Stimulated activated CD4-positive, alpha-beta T cell treated with anti-CD3 and anti-CD28 coated beads, Interleukin-4, amount 100 ng/mL, for 4 hours (primary cell): ENCODE results near the gene PAQR3.
"Not testable (repeated sequence)": the region's sequence is repeated elsewhere in the genome, so short reads cannot be mapped to it uniquely, and the experiment has no call there.

ENCODE experiments used
- DNase-seq, 2 experiments: peaks; one replicate each; pipeline ENCODE4 v3.0.0-alpha.2; 2020

Gene PAQR3

GRCh38 chr4:78926826-78927225 is 12.4 kb downstream of the PAQR3 start:
- DNase-seq, result no peak

GRCh38 chr4:78923464-78924312 is 15.6 kb downstream of the PAQR3 start:
- DNase-seq, result no peak

- DNase-seq, result no peak
Observed at GRCh38 chr4:78922207-78922606, 17.0 kb downstream of the PAQR3 start.

- DNase-seq, result no peak
Observed at GRCh38 chr4:78910612-78911011, 28.6 kb downstream of the PAQR3 start.

- not testable (repeated sequence) for DNase-seq
Observed at GRCh38 chr4:78908974-78909373, 30.3 kb downstream of the PAQR3 start.

GRCh38 chr4:78907638-78908037 is 31.6 kb downstream of the PAQR3 start:
- no peak for DNase-seq

GRCh38 chr4:78904143-78904542 is 35.1 kb downstream of the PAQR3 start:
- DNase-seq, result no peak

- no peak for DNase-seq
Observed at GRCh38 chr4:78902298-78902697, 36.9 kb downstream of the PAQR3 start.

GRCh38 chr4:78901882-78902281 is 37.4 kb downstream of the PAQR3 start:
- DNase-seq, result no peak

- DNase-seq, result no peak
Observed at GRCh38 chr4:78899302-78899701, 39.9 kb downstream of the PAQR3 start.

GRCh38 chr4:78889955-78890354 is 49.3 kb downstream of the PAQR3 start:
- no peak for DNase-seq

- DNase-seq, result no peak
Observed at GRCh38 chr4:78885598-78885997, 53.6 kb downstream of the PAQR3 start.

- DNase-seq, result no peak
Observed at GRCh38 chr4:78880874-78881492, 58.3 kb downstream of the PAQR3 start.

- no peak for DNase-seq
Observed at GRCh38 chr4:78878031-78878430, 61.2 kb downstream of the PAQR3 start.

- DNase-seq, result no peak
Observed at GRCh38 chr4:78876568-78877320, 62.5 kb downstream of the PAQR3 start.

GRCh38 chr4:78870056-78870455 is 69.2 kb downstream of the PAQR3 start:
- DNase-seq, result no peak

- not testable (repeated sequence) for DNase-seq
Observed at GRCh38 chr4:78868712-78869111, 70.5 kb downstream of the PAQR3 start.

GRCh38 chr4:78865451-78865850 is 73.8 kb downstream of the PAQR3 start:
- no peak for DNase-seq

- no peak for DNase-seq
Observed at GRCh38 chr4:78864405-78865024, 74.7 kb downstream of the PAQR3 start.

- DNase-seq, result no peak
Observed at GRCh38 chr4:78863991-78864390, 75.2 kb downstream of the PAQR3 start.

GRCh38 chr4:78863254-78863869 is 75.9 kb downstream of the PAQR3 start:
- no peak for DNase-seq

GRCh38 chr4:78862314-78862737 is 76.9 kb downstream of the PAQR3 start:
- DNase-seq, result no peak
